GM18519 (cell line): ENCODE results near the gene ERBB4.

Source experiments
- ATAC-seq: cut with Tn5 transposase; IDR thresholded peaks from one replicate; pipeline ENCODE4 v1.9.1; 2021; ENCODE audit warnings: mild to moderate bottlenecking, moderate library complexity; ENCODE audit not compliant: unreplicated experiment, low FRiP score

The ERBB4 gene

DNA sequence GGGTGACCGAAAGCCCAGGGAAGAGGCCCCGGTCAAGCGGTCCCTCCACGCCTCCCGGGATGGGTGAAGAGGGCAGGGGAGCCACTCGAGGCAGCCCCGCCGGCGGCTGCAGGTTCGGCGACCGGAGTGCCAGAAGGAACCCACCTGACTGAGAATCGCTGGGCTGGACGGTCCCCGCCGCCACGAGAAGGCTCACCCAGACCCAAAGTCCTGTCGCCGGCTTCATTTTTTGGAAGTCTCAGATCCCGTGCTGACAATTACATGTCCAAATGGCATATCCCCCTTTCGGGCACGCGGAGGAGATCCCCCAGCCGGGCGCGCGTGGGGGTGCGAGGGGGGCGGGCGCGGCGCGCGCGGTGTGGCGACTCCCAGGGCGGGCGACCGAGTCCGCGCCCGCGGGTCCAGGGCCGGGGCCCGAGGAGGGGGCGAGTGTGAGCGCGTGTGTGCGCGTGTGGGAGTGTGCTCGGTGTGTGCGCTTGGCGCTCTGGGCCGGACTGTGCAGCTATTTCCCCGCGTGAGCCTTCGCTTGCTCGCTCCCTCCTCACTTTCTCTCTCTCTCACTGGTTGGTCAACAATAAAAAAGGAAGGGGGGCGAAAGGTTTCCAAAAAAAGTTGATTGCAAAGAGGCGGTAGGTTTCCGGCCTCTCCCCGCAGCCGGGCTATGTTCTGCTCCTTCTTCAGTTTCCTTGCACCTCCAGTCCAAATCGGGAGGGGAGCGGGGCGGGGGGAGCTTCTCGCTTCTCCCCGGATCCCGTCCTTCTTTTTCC lies at the start of gene ERBB4:
Gene ERBB4 (minus strand): TSS at position 498 of the 767 bp plus-strand sequence. CDS start 272 bp downstream, at position 226.
- ATAC-seq, result no peak

DNA sequence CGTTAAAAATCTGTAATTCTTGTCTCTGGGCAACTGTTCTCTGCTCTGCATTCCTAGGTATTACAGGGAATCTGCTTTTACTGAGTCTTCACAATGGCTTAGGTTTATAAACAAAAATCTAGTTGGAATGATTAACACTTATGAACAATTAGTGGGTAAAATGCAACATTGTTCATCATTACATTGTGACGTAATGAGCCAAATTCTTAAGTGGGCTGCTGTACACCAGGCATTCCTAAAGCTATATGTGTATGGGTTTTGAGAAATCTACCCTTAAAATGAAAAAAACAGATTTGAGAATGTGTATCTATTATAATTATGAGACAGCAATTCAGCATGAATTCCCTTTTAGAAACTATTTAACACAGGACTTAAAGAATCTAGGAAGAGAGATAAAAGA lies 41.5 kb upstream of the ERBB4 start:
- ATAC-seq, result no peak

DNA sequence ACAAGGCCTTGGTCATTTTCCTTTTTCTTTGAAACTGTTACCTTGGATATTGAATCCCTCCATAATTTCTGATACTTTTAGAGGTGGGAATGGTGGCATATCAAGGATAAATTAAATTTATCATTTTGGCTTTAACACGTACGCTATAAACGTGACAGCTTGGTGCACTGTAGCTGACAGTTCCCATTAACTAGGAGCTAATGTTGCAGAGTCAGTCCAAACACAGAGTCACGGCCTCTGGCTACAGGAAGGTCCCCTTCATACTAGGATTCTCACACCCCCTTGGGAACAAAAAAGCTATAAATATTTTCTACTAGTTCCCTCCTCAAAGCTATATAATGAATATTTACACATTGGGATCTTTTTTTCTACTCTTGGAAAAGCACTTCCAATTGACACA lies 17.7 kb upstream of the ERBB4 start:
- no peak for ATAC-seq

DNA sequence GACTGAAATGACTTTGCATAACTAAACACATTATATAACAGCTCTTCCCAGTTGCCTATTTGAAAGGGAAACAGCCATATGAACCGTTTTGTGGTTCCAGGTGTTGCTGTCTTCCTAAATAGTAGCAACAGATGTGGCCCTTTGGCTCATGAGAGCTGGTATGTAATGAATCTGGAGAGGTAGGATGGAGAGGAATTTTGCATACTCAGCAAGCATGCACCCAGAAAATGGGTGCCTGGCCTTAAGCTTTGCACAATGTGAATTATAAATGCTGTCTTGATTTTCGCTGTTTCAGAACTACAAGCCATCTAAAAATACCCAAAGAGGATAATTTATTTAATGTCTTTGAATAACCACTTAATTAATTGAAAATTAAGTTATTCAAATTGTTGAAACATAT lies 15.6 kb upstream of the ERBB4 start:
- no peak for ATAC-seq

GRCh38 chr2:212549941-212550340 lies 11.3 kb upstream of the ERBB4 start:
- no peak for ATAC-seq

DNA sequence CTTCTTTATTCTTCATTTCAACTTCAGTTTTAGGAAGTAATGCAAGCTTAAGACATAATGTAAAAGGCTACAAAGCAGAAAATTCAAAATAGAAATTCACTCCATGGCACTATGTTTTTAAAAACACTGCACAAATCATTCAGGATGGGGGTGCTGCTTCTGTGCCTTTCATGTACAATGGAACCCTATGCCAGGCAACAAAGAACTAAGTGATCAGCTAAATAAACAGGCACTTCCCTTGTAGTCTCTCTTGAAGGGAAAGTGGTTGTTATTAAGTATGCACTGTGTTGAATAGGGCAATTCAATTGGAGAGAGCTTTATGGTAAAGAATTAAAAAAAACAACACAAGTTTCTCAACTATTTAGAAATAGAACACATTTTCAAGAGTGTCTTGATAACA lies 10.9 kb upstream of the ERBB4 start:
- ATAC-seq, result no peak

GRCh38 chr2:212548455-212548819 lies 9.8 kb upstream of the ERBB4 start:
- ATAC-seq, result no peak

DNA sequence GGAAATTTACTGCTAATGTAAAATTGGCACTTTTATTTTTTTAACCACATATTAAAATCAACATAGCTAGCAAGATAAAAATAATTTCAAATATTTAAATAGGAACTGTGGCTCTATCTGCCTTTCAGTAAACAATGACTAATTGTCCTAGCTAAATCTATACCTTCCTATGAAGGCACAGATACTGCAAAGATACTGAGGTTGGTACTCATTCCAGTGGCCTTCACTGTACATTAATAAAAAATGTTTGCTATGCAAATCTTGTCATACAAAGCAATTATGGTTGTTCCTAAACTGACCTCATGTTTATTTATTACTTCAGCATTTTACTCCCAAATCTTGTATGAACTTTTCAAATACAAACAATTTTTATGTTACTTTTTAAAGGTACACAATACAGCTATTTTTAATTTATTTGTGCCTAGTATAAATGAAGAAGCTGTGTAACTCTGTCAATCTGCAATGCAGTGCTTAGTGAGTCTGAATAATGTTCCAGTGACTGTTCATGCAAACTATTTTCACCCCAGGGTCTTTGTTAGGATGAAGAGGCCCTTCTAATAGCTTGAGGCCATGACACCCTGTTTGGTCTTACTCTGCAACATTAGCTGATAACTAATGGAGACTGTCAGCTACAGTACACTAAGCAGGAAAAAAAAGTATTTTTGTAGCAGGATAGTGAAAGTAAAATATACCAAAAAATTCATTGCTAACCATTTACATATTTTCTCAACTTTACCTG lies 9.3 kb upstream of the ERBB4 start:
- no peak for ATAC-seq

DNA sequence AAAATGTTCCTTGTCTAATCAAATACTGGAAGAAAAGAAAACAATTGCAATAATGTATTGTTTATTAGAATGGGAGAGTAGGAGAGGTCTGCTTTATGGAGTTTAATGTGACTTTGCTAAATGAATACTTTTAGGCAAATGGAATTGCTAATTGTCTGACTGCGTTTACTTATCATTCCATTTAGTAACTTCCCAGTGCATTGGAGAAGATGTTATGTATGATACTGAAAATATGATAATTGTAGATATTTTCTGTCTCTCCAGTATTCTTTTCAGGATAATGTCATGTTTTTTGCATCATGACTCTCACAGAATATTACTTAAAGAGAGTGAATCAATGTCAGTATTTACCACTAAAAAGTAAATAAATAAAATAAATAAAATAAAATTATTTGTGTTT lies 8.1 kb upstream of the ERBB4 start:
- ATAC-seq, result no peak

DNA sequence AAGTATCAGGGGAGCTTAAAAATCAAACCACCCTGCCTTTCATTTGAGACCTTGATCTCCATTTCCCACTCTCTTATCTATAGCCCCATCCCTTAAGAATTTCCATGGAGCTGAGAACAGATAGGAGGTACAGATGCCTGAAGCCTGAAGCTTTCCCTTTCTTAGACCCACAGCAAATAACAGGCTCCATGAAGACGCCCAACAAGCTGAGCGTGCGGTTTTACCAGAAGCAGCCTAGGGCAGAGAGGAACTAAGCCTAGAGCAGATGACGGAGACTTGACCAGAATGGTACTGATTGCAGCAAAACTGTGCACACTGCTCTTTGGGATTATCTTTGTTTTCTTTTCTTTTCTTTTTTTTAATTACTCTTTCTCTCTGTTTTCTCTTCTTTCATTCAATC lies 1.7 kb upstream of the ERBB4 start:
- ATAC-seq, result no peak

- no peak for ATAC-seq
Measured at GRCh38 chr2:212539072-212539880, 674 bp upstream of the ERBB4 start.

GRCh38 chr2:212537726-212538304 lies 787 bp downstream of the ERBB4 start:
- no peak for ATAC-seq

GRCh38 chr2:212536817-212537725 lies 1.5 kb downstream of the ERBB4 start:
- ATAC-seq, result no peak

DNA sequence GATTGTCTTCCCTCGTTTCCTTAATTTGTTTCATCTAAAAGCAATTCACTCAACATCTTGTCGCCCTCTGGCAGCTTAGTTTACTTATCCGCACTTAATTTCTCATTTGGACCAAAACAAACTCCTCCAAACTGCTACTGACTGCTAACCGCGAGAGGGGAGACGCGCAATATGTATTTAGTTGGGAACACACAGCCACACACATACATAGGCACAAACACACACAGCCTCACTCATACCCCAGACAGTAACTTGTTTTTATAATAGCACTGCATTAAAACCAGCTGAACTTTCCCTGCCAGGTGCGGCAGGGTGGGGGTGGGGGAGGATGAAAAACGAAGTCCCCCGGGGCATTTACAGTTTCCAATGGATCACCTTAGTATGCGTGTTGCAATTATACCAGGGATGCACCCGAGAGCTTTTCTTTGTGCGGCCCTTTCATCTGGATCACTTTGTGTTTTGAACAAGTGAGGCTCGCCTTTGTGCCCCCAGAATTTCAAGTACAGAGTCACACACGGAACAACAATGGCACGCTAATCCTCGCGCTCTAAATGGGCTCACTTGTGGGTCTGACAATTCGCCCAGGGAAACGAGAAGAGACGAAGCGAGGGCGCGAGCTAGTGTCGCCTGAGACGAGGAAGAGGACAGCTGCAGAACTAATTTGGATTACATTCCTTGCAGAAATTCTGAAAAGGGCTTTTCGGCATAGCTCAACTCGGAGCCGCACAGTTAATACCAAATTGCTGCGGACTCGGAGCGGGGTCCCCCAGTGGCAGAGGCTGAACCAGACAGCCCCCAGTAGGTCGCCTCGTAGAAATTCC lies 2.4 kb downstream of the ERBB4 start:
- no peak for ATAC-seq

- no peak for ATAC-seq
Measured at GRCh38 chr2:212534336-212534735, 4.3 kb downstream of the ERBB4 start.

DNA sequence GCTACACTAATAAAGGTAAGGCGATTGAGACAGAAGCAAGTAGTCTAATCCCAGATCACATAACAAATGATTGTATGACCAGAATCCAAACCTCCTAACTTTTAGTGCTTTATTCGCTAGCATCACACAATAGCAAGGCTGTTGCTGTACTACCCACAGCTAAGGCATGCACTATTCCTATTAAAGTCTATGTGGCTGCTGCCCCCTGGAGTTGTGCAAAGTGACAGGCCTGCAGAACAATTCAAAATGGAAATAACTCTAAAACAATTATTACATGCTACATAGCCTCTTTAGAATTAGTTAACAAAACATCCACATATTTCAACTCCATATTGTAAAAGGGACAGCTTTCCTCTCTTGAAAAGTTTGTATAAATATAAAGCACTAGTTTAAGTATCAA lies 6.0 kb downstream of the ERBB4 start:
- ATAC-seq, result no peak

DNA sequence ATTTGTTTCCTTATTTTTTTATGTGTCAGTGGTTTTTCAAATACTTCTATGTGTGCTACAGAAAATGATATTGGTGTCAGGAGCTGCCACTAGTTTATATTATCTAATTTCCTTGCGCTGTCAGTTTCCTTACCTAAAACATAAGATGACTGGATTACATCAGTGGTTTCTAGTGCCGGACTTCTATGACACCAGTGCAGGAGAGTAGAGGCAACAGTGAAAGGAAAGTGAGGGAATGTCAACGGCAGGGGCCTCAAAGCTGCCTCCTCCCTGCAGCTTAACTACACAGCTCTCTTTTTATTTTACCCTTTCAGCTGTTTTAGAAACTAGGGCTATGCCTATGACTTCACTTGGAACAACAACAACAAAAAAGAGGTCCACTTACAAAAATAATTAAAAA lies 6.5 kb downstream of the ERBB4 start:
- ATAC-seq, result no peak

DNA sequence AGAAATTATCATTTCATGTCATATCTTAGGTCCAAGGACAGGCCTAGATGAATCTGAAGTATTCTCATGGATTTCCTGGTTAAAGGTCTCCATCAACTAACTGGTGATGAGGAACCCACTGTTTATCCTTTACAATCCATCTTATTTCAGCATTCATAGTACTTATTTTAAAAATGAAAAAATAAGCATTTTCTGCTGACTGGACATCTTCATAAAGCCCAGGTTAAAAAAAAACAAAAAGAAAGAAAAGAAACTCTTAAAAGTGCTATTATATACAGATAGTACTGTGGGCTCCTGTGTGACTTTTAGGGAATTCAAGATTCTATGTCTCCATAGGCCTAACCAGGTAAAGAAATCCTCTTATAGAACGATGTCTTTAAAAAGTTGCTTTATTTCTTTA lies 7.1 kb downstream of the ERBB4 start:
- ATAC-seq, result no peak

GRCh38 chr2:212530991-212531390 lies 7.6 kb downstream of the ERBB4 start:
- no peak for ATAC-seq
